Measurements from ENCODE around the gene GPR62.

- TF ChIP-seq POLR2A (IDR thresholded peaks at IDR 0.05; ENCODE audit: low read depth, low read length) (no peak), POLR2AphosphoS5 (IDR thresholded peaks at IDR 0.05; ENCODE audit: low read depth, low read length) (no peak)
These were observed 49.8 kb downstream of the GPR62 start for GRCh38 chr3:52004906-52005395.
